Upper lobe of left lung (tissue), 4 donors: Measurements from ENCODE around the gene SPTBN2.

ENCODE experiments used
- CTCF ChIP-seq, 6 experiments: fragments of 450-650 bp in 4 of 6; fragments of 200-600 bp in 2 of 6; sonication (generic) in 2 of 6; IDR thresholded peaks; one replicate each; pipeline ENCODE4 v1.5.1; 2016 to 2019; ENCODE audit warnings: antibody characterized with exemption in 6 of 6
- EP300 ChIP-seq, 4 donors: sonication (generic); formaldehyde crosslinking; IDR thresholded peaks; one replicate each; pipeline ENCODE4 v1.5.1; 2017; ENCODE audit warnings: antibody characterized with exemption in 4 of 4, control low read depth in 2 of 4
- POLR2A ChIP-seq, 4 donors: fragments of 450-650 bp; IDR thresholded peaks; one replicate each; pipeline ENCODE4 v1.5.1; 2016 to 2017; ENCODE audit warnings: antibody characterized with exemption in 4 of 4, mild to moderate bottlenecking in 2 of 4
- POLR2AphosphoS5 ChIP-seq, 2 donors: sonication (generic); formaldehyde crosslinking; IDR thresholded peaks; one replicate each; pipeline ENCODE4 v1.5.1; 2017; ENCODE audit warnings: antibody characterized with exemption in 2 of 2

DNA sequence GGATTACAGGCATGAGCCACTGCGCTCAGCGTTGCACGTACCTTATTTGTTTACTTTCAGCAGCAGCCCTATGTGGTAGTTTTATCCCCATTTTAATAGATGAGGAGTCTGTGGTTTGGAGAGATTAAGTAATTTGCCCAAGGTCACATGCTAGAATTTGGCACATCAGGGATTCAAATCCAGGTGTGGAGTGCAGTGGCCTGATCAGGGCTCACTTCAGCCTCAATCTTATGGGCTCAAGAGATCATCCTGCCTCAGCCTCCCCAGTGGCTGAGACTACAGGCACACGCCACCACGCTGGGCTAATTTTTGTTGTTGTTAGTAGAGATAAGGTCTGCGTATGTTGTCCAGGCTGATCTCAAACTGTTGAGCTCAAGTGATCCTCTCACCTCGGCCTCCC, 18.5 kb upstream of the SPTBN2 start:
- TF ChIP-seq POLR2A (IDR thresholded peaks at IDR 0.05) (no peak), CTCF (IDR thresholded peaks at IDR 0.05) (no peak), POLR2AphosphoS5 (IDR thresholded peaks at IDR 0.05) (no peak), EP300 (IDR thresholded peaks at IDR 0.05) (no peak)
